ENCODE results near the gene ACTG1. TPM values are rescaled to one million over a fixed set of nuclear protein-coding genes. Genes with fewer than 3 reads are reported as not detected.

ACTG1 gene
- 4,987 and 5,035 TPM in 2 replicates for total RNA-seq

GRCh38 chr17:81512562-81513371 is at the start of gene ACTG1:
TSS of gene ACTG1 (minus strand) at chr17:81512799. CDS start at chr17:81512354, 445 bp downstream.
- intact Hi-C loops (cut with micrococcal nuclease): loop anchor here (1.0 to 10.0 kb wide), 10 partner anchors 116 to 1715 kb away; partner anchors contain the start of genes CBX8, CENPX, LRRC45 and MRPL12

- intact Hi-C loops (cut with micrococcal nuclease): no loop called here
These were observed 48.9 kb upstream of the ACTG1 start for GRCh38 chr17:81561494-81561885.

- intact Hi-C loops (cut with micrococcal nuclease): loop anchor here (10.0 kb wide), 1 partner anchor 306 kb away; the partner anchor contains the start of gene P4HB
These were observed 46.6 kb upstream of the ACTG1 start for GRCh38 chr17:81558941-81559806.

DNA sequence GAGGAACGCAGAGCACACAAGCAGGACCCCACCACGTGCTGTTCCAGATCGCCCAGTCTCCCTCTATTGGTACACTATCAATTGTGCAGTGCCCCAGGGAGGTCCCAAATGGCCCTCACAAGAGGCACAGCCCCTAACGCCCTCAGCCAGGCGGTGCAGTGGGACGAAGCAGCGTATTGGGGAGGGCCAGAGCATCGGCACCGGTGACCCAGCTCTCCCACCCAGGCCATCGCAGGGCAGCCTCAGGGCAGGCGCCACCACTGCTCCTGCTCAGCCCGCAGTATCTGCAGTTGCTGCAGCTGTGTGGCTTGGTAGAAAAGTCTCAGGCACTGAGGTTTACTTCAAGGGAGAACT is 45.5 kb upstream of the ACTG1 start:
- intact Hi-C loops (cut with micrococcal nuclease): loop anchor here (10.0 kb wide), 1 partner anchor 307 kb away; the partner anchor contains the start of gene P4HB

DNA sequence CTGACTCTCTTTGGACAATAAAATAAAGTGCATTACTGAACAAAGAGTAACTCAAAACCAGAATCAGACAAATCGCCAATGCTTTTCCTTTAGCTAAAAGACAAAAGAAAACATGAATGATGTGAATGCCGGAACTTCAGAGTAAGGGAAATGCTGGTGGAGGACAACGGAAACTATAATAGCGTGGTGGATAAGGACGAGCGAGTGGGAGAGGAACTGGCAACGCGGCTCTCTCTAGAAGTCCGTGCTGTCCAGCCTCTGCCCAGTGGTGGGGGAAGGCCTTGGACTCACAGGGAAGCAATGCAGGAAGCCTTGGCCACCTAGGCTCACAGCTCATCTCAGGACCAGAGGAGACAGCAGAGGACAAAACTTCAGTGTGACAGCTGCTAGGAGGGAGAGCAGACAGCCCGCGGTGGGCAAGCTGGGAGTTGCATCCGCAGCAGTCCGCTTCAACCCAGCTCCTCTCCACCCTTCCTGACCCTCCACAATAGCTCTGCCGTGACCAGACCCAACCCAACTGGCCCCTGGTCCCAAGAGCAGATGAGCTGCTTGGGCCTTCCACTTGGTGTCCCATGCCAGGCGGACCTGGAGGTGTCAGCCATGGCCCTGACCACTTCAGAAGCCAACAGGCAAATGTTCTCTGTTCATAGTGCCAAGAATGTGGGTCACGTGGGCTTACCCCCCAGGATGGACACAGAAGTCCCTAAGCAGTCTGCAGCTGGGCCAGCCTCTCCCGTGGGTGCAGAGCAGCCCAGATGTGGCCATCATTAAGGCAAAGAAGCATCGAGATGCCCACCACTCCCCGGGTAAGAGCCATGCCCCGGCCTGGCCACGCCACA is 44.9 kb upstream of the ACTG1 start:
- intact Hi-C loops (cut with micrococcal nuclease): loop anchor here (10.0 kb wide), 1 partner anchor 307 kb away; the partner anchor contains the start of gene P4HB

- intact Hi-C loops (cut with micrococcal nuclease): loop anchor here (10.0 kb wide), 1 partner anchor 308 kb away; the partner anchor contains the start of gene P4HB
These were observed 44.3 kb upstream of the ACTG1 start for GRCh38 chr17:81556863-81557262.

DNA sequence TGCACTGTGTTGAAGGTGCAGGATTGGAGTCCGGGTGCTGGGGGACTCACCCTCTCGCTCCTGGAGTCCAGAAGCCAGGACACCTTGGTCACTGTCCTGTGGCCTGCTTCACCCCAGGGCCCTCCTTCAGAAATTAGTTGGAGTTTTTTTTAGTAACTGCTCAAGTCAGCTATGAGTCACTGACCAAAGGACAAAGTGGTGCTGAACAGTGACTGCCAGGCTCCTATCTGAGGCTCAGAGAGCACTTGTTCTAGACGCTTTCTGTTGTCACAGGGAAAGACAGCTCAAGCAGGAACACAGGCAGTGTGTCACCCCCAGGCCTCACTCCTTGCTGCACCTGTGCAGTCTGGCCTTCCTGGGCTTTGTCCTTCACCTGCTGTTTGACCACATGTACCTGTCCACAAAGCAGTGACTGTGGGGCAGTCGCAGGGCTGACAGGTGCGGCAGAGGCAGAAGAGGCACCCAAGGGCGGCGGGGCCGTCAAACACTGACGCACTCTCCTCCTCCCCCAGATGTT is 43.6 kb upstream of the ACTG1 start:
- intact Hi-C loops (cut with micrococcal nuclease): loop anchor here (10.0 kb wide), 1 partner anchor 309 kb away; the partner anchor contains the start of gene P4HB

DNA sequence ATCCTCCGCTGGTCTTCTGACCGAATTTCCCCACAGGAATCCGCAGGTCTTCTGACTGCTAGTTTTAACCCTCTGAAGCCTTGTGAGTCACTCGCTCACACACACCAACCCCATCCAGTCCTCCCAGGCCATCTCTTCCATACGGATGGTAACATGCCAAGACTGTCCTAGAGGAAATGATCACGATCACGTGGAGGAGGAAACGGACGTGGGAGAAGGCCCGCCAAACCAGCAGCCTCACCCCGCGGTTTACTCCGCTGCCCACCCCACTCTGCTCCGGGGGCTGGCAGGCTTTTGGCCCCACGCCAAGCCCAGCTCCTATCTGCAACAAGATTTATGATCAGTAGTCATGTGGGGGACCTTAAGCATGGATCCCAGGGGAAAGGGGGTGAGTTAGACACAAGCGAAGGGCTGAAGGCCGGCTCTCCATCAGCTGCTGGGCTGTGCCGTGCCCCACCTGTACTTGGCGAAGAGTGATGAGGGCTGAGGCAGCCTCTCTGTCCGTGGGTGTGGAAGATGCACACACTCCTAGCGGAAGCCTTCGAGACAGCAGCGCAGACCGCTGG is 41.1 kb upstream of the ACTG1 start:
- intact Hi-C loops (cut with micrococcal nuclease): loop anchor here (1.0 to 10.0 kb wide), 6 partner anchors 34 to 311 kb away; partner anchors contain the start of genes ARL16, HGS and P4HB

DNA sequence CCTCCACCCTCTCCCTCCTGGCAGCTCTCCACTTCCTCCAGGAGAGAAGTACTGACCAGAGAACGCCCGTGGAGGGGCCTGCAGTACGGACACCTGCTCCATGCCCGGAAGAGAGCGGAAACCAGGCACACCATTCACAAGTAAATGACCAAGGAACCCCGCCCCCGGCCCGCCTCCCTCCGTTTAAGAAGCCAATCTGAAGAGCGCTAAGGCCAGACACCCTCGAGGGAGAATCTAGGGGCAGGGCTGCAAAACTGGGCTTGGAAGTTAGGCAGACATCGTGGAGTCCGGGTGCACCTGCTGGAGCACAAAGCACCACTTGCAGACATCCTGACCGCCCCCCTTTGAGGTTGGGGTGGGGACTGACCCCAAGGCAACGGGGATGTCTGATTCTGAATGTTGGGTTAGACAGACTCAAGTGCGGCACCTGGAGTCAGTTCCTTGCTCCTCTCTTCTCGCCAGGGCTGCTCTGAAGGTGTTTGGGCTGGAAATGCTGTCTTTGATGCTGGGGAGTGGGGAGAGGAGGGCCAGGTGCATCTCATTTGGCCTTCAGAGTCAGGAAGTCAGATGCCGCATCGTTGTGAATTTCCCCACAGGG is 40.5 kb upstream of the ACTG1 start:
- intact Hi-C loops (cut with micrococcal nuclease): loop anchor here (1.0 to 10.0 kb wide), 6 partner anchors 34 to 312 kb away; partner anchors contain the start of genes ARL16, HGS and P4HB

DNA sequence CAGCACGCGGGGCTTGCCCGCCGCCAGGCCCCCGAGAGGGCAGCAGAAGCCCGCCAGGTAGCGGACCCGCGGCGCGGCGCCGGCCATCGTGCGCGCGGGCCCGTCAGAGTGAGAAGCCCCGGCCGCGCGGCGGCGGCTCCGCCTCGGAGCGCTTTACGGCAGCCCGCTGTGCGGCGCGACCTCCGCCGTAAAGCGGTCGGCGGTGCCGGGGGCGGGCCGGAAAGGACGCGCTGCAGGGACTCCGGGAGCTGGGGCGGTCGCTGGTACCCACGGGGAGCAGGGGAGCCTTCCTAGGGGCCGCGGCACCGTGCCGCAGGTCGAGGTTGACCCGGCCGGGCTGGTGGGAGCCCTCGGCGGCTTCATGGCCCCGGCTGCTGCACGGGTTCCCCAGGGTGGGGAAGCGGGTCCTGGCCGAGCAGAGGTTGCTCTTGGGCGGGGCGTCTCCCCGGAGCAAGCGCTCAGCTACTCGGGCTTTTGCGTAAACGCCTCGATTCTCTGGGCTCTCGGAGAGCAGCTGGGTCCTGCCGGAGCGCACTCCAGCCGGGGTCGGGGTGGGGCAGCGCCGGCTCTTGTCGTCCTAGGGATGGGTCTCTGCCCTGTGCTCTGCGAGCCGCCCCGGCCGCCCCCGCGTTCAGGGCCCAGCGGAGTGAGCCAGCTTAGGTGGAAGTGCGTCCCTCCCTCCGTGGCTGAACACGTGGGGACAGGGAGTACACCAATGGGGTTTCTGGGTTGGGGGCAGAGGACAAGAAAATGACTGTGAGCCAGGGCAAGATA is 39.8 kb upstream of the ACTG1 start, which contains the start of gene FAAP100:
Gene FAAP100 (minus strand): TSS at position 110 of the 774 bp plus-strand sequence. CDS start 23 bp downstream, at position 87.
- intact Hi-C loops (cut with micrococcal nuclease): loop anchor here (1.0 to 10.0 kb wide), 6 partner anchors 33 to 312 kb away; partner anchors contain the start of genes ARL16, HGS and P4HB

DNA sequence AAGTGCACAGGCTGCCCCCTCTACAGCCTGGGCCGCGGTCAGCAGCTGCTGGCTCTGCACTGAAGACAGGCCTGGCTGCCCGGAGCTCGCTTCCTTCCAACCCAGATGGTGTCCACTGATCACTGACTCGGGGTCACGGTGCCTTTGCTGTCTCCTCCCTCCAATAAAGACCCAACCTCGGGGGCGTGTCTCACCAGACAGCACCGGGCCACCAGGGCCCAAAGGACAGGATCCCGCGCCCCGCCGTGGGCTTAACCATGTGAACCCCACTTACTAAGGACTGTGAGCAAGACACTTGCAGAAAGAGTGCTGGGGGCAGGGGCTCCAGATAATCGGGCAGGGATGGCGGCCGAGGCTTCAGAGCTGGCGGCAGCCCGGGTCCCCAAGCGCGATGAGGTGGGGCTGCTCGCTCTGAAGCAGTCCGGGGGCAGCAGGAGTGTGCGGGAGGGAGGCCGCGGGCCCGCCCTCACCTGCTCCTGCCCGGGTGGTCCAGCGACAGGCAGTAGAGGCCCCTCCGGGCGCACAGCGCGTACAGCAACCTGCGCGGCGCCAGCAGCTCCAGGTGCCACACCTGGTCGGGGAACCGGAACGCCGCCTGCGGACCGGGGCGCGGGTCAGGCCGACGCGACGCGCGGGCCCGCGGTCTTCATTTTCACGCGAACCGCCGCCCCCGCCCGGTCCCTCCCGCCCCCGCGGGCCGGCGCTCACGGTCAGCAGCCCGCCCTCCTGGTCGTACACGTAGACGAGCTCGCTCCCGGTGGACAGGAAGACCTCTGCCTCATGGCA is 39.1 kb upstream of the ACTG1 start:
- intact Hi-C loops (cut with micrococcal nuclease): loop anchor here (2.0 to 10.0 kb wide), 3 partner anchors 67 to 313 kb away; partner anchors contain the start of genes ARL16, HGS and P4HB

- intact Hi-C loops (cut with micrococcal nuclease): loop anchor here (5.0 to 10.0 kb wide), 2 partner anchors 131 to 314 kb away; partner anchors contain the start of genes ARL16, HGS and P4HB
These were observed 38.3 kb upstream of the ACTG1 start for GRCh38 chr17:81550830-81551457.

- intact Hi-C loops (cut with micrococcal nuclease): loop anchor here (5.0 to 10.0 kb wide), 2 partner anchors 132 to 315 kb away; partner anchors contain the start of genes ARL16, HGS and P4HB
These were observed 37.7 kb upstream of the ACTG1 start for GRCh38 chr17:81550285-81550684.

DNA sequence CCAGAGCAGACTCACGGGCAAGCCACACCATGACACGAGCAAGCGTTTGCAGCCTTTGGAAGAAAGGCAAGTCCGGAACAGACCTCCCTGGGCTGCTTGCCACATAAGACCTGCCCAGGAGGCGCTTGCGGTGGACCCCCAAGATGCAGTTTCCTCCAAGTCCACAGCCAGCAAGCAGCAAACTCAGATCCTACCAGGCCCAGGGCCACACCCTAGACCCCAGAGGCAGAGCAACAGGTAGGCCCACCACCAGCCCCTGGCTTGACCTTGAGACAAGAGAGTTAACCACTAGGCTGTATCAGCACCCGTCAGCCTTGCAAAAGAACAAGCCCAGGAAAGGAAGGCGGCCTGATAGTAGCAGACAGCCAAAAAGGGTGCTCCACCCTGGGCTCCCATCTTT is 37.2 kb upstream of the ACTG1 start:
- intact Hi-C loops (cut with micrococcal nuclease): loop anchor here (5.0 to 10.0 kb wide), 2 partner anchors 132 to 315 kb away; partner anchors contain the start of genes ARL16, HGS and P4HB

- intact Hi-C loops (cut with micrococcal nuclease): no loop called here
These were observed 36.5 kb upstream of the ACTG1 start for GRCh38 chr17:81549031-81549557.

GRCh38 chr17:81547614-81547982 is 35.0 kb upstream of the ACTG1 start:
- intact Hi-C loops (cut with micrococcal nuclease): no loop called here
